ENCODE results near the gene RNF113B. TPM values are rescaled to one million over a fixed set of nuclear protein-coding genes. Genes with fewer than 3 reads are reported as not detected.
A peak's percentile ranks its signal among the peaks of the same experiment; 100 is the strongest.

RNF113B gene
- total and polyA plus RNA-seq, 11 donors = not detected

GRCh38 chr13:98158172-98158899 lies 18.7 kb downstream of the RNF113B start:
- H3K4me3 ChIP-seq = no peak overlapping the region
- H3K36me3 ChIP-seq = no peaks in the 10 kb centered on the region
- intact Hi-C loops (cut with DNase I) = no loop called here
- H3K27me3 ChIP-seq = no peaks in the 10 kb centered on the region
- DNase-seq (peak in 3 of 5 donors; percentile 22 to 46 (median 31)), ATAC-seq (no peak)
- 83 to 86% (median 86%) methylated on average over 5 of the region's 5 CpGs for WGBS, 4 donors
- TF ChIP-seq POLR2A (IDR thresholded peaks at IDR 0.05) (no peak), CTCF (IDR thresholded peaks at IDR 0.05) (no peak)
- H3K4me1 ChIP-seq = peaks cover 0 to 21% (median 0%) of the 10 kb centered on the region in 12 donors
- H3K9me3 ChIP-seq = no peaks in the 10 kb centered on the region
- no peak overlapping the region for H3K27ac ChIP-seq

GRCh38 chr13:98157609-98158008 lies 19.5 kb downstream of the RNF113B start:
- no peaks in the 10 kb centered on the region for H3K27me3 ChIP-seq
- no peak overlapping the region for H3K27ac ChIP-seq
- peaks cover 0 to 21% (median 0%) of the 10 kb centered on the region in 12 donors for H3K4me1 ChIP-seq
- ATAC-seq (no peak), DNase-seq (no peak)
- intact Hi-C loops (cut with DNase I) = no loop called here
- H3K36me3 ChIP-seq = no peaks in the 10 kb centered on the region
- H3K4me3 ChIP-seq = no peak overlapping the region
- no peak for TF ChIP-seq POLR2A (IDR thresholded peaks at IDR 0.05)
- 86 to 96% (median 93%) methylated on average over 1 of the region's 1 CpG for WGBS, 4 donors
- H3K9me3 ChIP-seq = no peaks in the 10 kb centered on the region

GRCh38 chr13:98157188-98157587 lies 19.9 kb downstream of the RNF113B start:
- H3K27me3 ChIP-seq = no peaks in the 10 kb centered on the region
- H3K36me3 ChIP-seq = no peaks in the 10 kb centered on the region
- H3K4me3 ChIP-seq = no peak overlapping the region
- H3K9me3 ChIP-seq = no peaks in the 10 kb centered on the region
- intact Hi-C loops (cut with DNase I) = no loop called here
- DNase-seq (no peak), ATAC-seq (no peak)
- H3K27ac ChIP-seq = no peak overlapping the region
- H3K4me1 ChIP-seq = peaks cover 0 to 21% (median 0%) of the 10 kb centered on the region in 12 donors
- 87 to 92% (median 89%) methylated on average over 7 of the region's 7 CpGs for WGBS, 4 donors
- TF ChIP-seq POLR2A (IDR thresholded peaks at IDR 0.05) = no peak
- TF ChIP-seq CTCF (IDR thresholded peaks at IDR 0.05) = no peak

GRCh38 chr13:98156259-98156658 lies 20.8 kb downstream of the RNF113B start:
- intact Hi-C loops (cut with DNase I) = no loop called here
- no peak overlapping the region for H3K4me3 ChIP-seq

More at GRCh38 chr13:98156259-98156658, 20.8 kb downstream of the RNF113B start:
- peaks cover 0 to 19% (median 0%) of the 10 kb centered on the region in 12 donors for H3K4me1 ChIP-seq
- no peaks in the 10 kb centered on the region for H3K27me3 ChIP-seq
- DNase-seq (no peak), ATAC-seq (no peak)
- WGBS, 4 donors = 78 to 88% (median 83%) methylated on average over 2 of the region's 2 CpGs
- H3K27ac ChIP-seq = no peak overlapping the region
- no peaks in the 10 kb centered on the region for H3K9me3 ChIP-seq
- no peak for TF ChIP-seq POLR2A (IDR thresholded peaks at IDR 0.05)
- no peak for TF ChIP-seq CTCF (IDR thresholded peaks at IDR 0.05)
- no peaks in the 10 kb centered on the region for H3K36me3 ChIP-seq
